Measurements from ENCODE around the gene UTP15. TPM values are rescaled to one million over a fixed set of nuclear protein-coding genes. Genes with fewer than 3 reads are reported as not detected.

The UTP15 gene
- total and polyA plus RNA-seq, 2 of the 4 experiments (the other 2 are of a cell fraction) = 11.4 to 28.0 TPM

- H2AK5ac ChIP-seq (ENCODE audit: low read depth, low read length) = peak overlapping the region; percentile 68; the same call in 1 of the 2 replicates
- ChIA-PET POLR2A (ENCODE audit: unreplicated experiment) (no interaction called here), CTCF (interaction anchor here (0.7 to 3.1 kb wide), 7 partner anchors 9 to 311 kb away, joined by 3 to 35 read pairs (median 4); no protein-coding TSS in a partner anchor)
- H2BK15ac ChIP-seq (ENCODE audit: low read depth, low read length) = no peak overlapping the region; the same call in 2 of the 3 replicates
- no peaks in the 10 kb centered on the region for H4K20me1 ChIP-seq (ENCODE audit: insufficient read depth, low read length)
- peak overlapping the region; percentile 69 for H2BK5ac ChIP-seq (ENCODE audit: low read depth, low read length, poor library complexity, severe bottlenecking)
- no peak overlapping the region; the same call in 1 of the 2 replicates for H3K18ac ChIP-seq (ENCODE audit: low read depth, low read length)
- ATAC-seq (ENCODE audit: low read depth) = peak; percentile 87
- DNase-seq = peak; percentile 90
- no peaks in the 10 kb centered on the region for H3K4me1 ChIP-seq (ENCODE audit: control insufficient read depth, insufficient read depth, low read length)
- BruUV-seq (replicated peaks) = no TSS peak
- peak overlapping the region; percentile 68; the same call in 1 of the 2 replicates for H2BK20ac ChIP-seq (ENCODE audit: low read depth, low read length)
- no peak overlapping the region for H3K9ac ChIP-seq (ENCODE audit: low read depth, low read length)
- no peak overlapping the region; the same call in 1 of the 2 replicates for H3K27ac ChIP-seq (ENCODE audit: insufficient read depth, low read length)
- H3K27me3 ChIP-seq (ENCODE audit: control insufficient read depth, insufficient read depth, low read length) = no peaks in the 10 kb centered on the region
- H3K36me3 ChIP-seq (ENCODE audit: control insufficient read depth, insufficient read depth, low read length) = no peaks in the 10 kb centered on the region
- peak overlapping the region; percentile 10 to 44; a peak in 1 of 4 replicates for H4K8ac ChIP-seq (ENCODE audit: low read depth in 2 of 2, low read length in 2 of 2)
- peak overlapping the region; percentile 73 for H2BK120ac ChIP-seq (ENCODE audit: low read depth, low read length)
- H3K14ac ChIP-seq (replicated peaks; ENCODE audit: low read depth, low read length) = no peak overlapping the region
- intact Hi-C loops (cut with micrococcal nuclease) = loop anchor here (1.0 to 2.0 kb wide), 4 partner anchors 102 to 1058 kb away; no protein-coding TSS in a partner anchor
- H3K79me1 ChIP-seq (ENCODE audit: low read depth in 1 of 2, low read length in 2 of 2) = no peaks in the 10 kb centered on the region
- in situ Hi-C loops (cut with MboI; ENCODE audit: low sequenced_read_pairs) = loop anchor here (5.0 kb wide), 1 partner anchor 1056 kb away; no protein-coding TSS in a partner anchor
- no peak overlapping the region for H4K5ac ChIP-seq (ENCODE audit: low read depth, low read length)
- no peak overlapping the region for H3K23ac ChIP-seq (ENCODE audit: low read depth, low read length)
- no peak overlapping the region for H3K56ac ChIP-seq (ENCODE audit: extremely low read depth, insufficient read depth, low read length)
- peaks cover 4% of the 10 kb centered on the region; the same call in 1 of the 2 replicates for H3K9me1 ChIP-seq (ENCODE audit: insufficient read depth, low read length)
- TF ChIP-seq RAD21 (IDR thresholded peaks at IDR 0.05; ENCODE audit: low read length) (peak; percentile 92), USF2 (IDR thresholded peaks at IDR 0.05; ENCODE audit: low read depth, low read length) (no peak), CTCF (conservative IDR thresholded peaks at IDR 0.05; ENCODE audit: low read depth, low read length) (peak; percentile 88), SMC3 (IDR thresholded peaks at IDR 0.05; ENCODE audit: low read depth, low read length) (peak; percentile 98), ELK1 (IDR thresholded peaks at IDR 0.05; ENCODE audit: borderline replicate concordance, low read depth, low read length) (no peak)
- no peak overlapping the region for H2AK9ac ChIP-seq (replicated peaks; ENCODE audit: low read depth, low read length, poor library complexity)
- no peak overlapping the region for H3K4me2 ChIP-seq (ENCODE audit: low read depth, low read length)
- no peak overlapping the region for H2AFZ ChIP-seq (replicated peaks; ENCODE audit: low read length, poor library complexity)
- peak overlapping the region; percentile 43; the same call in 1 of the 2 replicates for H4K91ac ChIP-seq (ENCODE audit: insufficient read depth, low read depth, low read length)
- H3K9me3 ChIP-seq (ENCODE audit: control insufficient read depth, insufficient read depth, low read length) = no peaks in the 10 kb centered on the region
- no CpG with 5 or more reads among the region's 4 CpGs for WGBS, 2 experiments (ENCODE audit: extremely low coverage in 2 of 2, insufficient read length in 1 of 2)
- peak overlapping the region; percentile 75 for H3K4ac ChIP-seq (ENCODE audit: low read depth, low read length)
- no peak overlapping the region for H3K4me3 ChIP-seq (ENCODE audit: insufficient read depth, low read depth, low read length)
- dilution Hi-C loops (cut with HindIII; ENCODE audit: low sequenced_read_pairs, unreplicated experiment) = loop anchor here (25.0 kb wide), 1 partner anchor 196 kb away; no protein-coding TSS in a partner anchor
Observed at GRCh38 chr5:73591102-73591695, 25.7 kb downstream of the UTP15 start.

All from IMR-90 (cell line).